Activated T-helper 1 cell treated with anti-CD3 and anti-CD28 coated beads, Interleukin-2, amount 50 U/mL, for 16 hours (primary cell): ENCODE results near the gene ALPP.
"Not testable (repeated sequence)": the region's sequence is repeated elsewhere in the genome, so short reads cannot be mapped to it uniquely, and the experiment has no call there.

ENCODE experiments used
- DNase-seq, 2 donors: peaks; one replicate each; pipeline ENCODE4 v3.0.0-alpha.2; 2020; ENCODE audit warnings: low read depth in 1 of 2, low spot score in 1 of 2

ALPP gene

GRCh38 chr2:232379610-232380590 lies 1.3 kb downstream of the ALPP start:
- DNase-seq: not testable (repeated sequence)

- not testable (repeated sequence) for DNase-seq
Observed at GRCh38 chr2:232381204-232382031, 2.9 kb downstream of the ALPP start.

- no peak for DNase-seq
Observed at GRCh38 chr2:232382331-232383225, 4.0 kb downstream of the ALPP start.

GRCh38 chr2:232384466-232384865 lies 5.9 kb downstream of the ALPP start:
- DNase-seq: no peak

GRCh38 chr2:232385058-232385457 lies 6.5 kb downstream of the ALPP start:
- DNase-seq: not testable (repeated sequence)

GRCh38 chr2:232385660-232386489 lies 7.3 kb downstream of the ALPP start:
- DNase-seq: no peak

- no peak for DNase-seq
Observed at GRCh38 chr2:232386490-232386739, 7.9 kb downstream of the ALPP start.

- no peak for DNase-seq
Observed at GRCh38 chr2:232386740-232387450, 8.3 kb downstream of the ALPP start.

GRCh38 chr2:232387451-232388171 lies 9.1 kb downstream of the ALPP start:
- no peak for DNase-seq

- DNase-seq: no peak
Observed at GRCh38 chr2:232388324-232388891, 9.9 kb downstream of the ALPP start.

GRCh38 chr2:232389327-232389726 lies 10.8 kb downstream of the ALPP start:
- no peak for DNase-seq

GRCh38 chr2:232390661-232391060 lies 12.1 kb downstream of the ALPP start:
- DNase-seq: no peak

- DNase-seq: no peak
Observed at GRCh38 chr2:232393556-232393955, 15.0 kb downstream of the ALPP start.

- DNase-seq: not testable (repeated sequence)
Observed at GRCh38 chr2:232394431-232394830, 15.9 kb downstream of the ALPP start.

GRCh38 chr2:232395586-232395985 lies 17.0 kb downstream of the ALPP start:
- no peak for DNase-seq

- no peak for DNase-seq
Observed at GRCh38 chr2:232396683-232397082, 18.1 kb downstream of the ALPP start.

GRCh38 chr2:232398293-232399034 lies 19.9 kb downstream of the ALPP start:
- DNase-seq: no peak
